Measurements from ENCODE around the gene RPS14.
"Not testable (repeated sequence)": the region's sequence is repeated elsewhere in the genome, so short reads cannot be mapped to it uniquely, and the experiment has no call there.

Gene RPS14

DNA sequence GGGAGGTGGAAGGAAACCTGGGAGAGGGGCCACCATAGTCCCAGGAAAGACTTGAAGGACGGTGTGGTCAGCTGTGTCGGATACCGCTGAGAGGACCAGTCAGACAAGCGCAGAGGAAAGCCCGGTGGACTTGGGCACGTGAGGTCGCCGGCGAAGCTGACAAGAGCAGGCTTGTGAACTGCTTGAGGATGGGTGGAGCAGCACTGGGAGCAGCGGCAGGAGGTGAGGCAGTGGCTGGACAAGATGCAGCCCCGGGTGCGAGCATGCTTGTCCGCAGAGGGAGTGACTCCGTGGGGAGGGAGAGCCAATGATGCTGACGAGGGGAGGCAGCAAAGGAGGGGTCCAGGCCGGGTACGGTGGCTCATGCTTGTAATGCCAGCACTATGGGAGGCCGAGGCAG, 18.5 kb downstream of the RPS14 start:
- H3K4me3 ChIP-seq (ENCODE audit: control insufficient read depth, low read depth, low read length), result no peak overlapping the region
- TF ChIP-seq, protein P1, sequence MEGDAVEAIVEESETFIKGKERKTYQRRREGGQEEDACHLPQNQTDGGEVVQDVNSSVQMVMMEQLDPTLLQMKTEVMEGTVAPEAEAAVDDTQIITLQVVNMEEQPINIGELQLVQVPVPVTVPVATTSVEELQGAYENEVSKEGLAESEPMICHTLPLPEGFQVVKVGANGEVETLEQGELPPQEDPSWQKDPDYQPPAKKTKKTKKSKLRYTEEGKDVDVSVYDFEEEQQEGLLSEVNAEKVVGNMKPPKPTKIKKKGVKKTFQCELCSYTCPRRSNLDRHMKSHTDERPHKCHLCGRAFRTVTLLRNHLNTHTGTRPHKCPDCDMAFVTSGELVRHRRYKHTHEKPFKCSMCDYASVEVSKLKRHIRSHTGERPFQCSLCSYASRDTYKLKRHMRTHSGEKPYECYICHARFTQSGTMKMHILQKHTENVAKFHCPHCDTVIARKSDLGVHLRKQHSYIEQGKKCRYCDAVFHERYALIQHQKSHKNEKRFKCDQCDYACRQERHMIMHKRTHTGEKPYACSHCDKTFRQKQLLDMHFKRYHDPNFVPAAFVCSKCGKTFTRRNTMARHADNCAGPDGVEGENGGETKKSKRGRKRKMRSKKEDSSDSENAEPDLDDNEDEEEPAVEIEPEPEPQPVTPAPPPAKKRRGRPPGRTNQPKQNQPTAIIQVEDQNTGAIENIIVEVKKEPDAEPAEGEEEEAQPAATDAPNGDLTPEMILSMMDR (IDR thresholded peaks at IDR 0.05; ENCODE audit: control insufficient read depth, insufficient read depth, low read depth, low read length, missing control alignments), result no peak
- no peak for DNase-seq (ENCODE audit: low read depth)

DNA sequence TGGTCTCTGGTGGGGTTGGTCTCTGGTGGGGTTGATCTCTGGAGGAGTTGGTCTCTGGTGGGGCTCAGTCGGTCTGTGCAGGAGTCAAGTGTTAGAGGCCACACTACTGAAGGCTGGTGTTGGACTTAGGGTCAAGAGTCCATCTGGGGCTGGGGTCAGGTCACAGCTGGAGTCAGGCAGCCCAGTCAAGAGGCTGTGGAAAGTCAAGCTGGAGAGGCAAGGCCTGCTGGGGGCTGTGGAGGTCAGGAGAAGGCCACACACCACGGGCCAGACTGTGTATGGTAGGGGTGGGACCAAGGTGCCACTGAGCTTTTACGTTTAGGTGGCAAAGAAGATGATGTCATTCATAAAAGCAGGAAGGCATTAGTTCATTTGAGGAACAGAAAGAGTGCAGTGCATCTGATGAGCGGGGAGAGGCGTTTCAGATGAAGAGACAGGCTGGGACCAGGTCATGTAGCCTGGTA, 20.1 kb downstream of the RPS14 start:
- H3K4me3 ChIP-seq (ENCODE audit: control insufficient read depth, low read depth, low read length), result no peak overlapping the region
- TF ChIP-seq, protein P1 (IDR thresholded peaks at IDR 0.05; ENCODE audit: control insufficient read depth, insufficient read depth, low read depth, low read length, missing control alignments), result no peak
- DNase-seq (ENCODE audit: low read depth), result no peak

DNA sequence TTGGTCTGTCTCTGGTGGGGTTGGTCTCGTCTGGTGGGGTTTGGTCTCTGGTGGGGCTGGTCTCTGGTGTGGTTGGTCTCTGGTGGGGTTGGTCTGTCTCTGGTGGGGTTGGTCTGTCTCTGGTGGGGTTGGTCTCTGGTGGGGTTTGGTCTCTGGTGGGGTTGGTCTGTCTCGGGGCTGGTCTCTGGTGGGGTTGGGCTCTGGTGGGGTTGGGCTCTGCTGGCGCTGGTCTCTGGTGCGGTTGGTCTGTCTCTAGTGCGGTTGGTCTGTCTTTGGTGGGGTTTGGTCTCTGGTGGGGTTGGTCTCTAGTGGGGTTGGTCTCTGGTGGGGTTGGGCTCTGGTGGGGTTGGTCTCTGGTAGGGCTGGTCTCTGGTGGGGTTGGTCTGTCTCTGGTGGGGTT, 20.6 kb downstream of the RPS14 start:
- H3K4me3 ChIP-seq (ENCODE audit: control insufficient read depth, low read depth, low read length), result no peak overlapping the region

DNA sequence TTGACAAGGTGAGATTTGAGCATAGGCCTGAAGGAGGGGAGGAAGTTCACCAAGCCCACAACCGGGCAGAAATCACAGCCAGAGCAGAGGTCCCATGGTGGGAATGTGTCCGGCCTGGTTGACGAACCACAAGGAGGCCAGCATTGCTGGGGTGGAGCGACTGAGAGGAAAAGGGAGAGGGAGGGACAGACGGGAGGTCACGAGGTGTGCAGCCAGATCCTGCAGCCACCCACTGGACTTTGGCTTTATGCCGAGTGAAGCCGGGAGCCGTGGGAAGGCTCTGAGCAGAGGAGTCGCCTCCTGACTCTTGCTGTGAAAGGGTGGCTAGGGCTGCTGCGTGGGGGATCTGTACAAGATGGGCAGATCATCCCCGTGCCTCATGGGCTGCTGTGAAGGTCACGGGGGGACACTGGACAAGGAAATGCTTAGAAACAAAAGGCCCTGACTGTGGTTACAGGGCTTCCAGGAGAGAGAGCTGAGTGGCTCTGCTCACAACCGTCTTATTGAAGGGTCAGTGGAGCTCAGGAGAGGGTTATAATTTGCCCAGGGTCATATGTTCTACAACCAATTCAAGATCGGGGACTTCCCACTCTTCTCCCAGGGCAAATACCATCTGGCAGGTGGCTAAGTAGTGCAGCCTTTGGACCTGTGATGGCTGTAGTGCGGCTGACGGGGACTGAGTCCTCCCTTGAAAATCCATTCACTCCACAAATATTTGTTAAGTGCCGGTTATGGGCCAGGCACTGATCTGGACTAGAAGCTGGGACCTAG, 21.2 kb downstream of the RPS14 start:
- H3K4me3 ChIP-seq (ENCODE audit: control insufficient read depth, low read depth, low read length), result no peak overlapping the region
- DNase-seq (ENCODE audit: low read depth), result no peak

More for the DNA sequence above, 20.6 kb downstream of the RPS14 start:
- TF ChIP-seq, protein P1 (IDR thresholded peaks at IDR 0.05; ENCODE audit: control insufficient read depth, insufficient read depth, low read depth, low read length, missing control alignments), result no peak
- DNase-seq (ENCODE audit: low read depth), result no peak

DNA sequence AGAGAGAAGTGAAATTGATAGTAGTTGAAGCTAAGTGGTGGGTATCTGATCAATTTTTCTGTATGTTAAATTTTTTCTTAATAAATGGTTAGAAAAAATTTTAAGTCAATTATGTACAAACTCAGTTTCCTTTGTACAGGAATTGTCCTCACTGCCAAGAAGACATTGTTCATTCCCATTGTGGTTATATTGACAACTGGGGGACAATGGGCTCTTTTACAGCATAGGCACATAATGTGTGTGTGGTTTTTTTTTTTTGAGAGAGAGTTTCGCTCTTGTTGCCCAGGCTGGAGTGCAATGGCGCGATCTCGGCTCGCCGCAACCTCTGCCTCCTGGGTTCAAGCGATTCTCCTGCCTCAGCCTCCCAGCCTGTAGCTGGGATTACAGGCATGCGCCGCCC, 23.4 kb downstream of the RPS14 start:
- DNase-seq (ENCODE audit: low read depth); H3K4me3 ChIP-seq (ENCODE audit: control insufficient read depth, low read depth, low read length): not testable (repeated sequence)

More for the DNA sequence above, 21.2 kb downstream of the RPS14 start:
- TF ChIP-seq, protein P1 (IDR thresholded peaks at IDR 0.05; ENCODE audit: control insufficient read depth, insufficient read depth, low read depth, low read length, missing control alignments), result no peak

DNA sequence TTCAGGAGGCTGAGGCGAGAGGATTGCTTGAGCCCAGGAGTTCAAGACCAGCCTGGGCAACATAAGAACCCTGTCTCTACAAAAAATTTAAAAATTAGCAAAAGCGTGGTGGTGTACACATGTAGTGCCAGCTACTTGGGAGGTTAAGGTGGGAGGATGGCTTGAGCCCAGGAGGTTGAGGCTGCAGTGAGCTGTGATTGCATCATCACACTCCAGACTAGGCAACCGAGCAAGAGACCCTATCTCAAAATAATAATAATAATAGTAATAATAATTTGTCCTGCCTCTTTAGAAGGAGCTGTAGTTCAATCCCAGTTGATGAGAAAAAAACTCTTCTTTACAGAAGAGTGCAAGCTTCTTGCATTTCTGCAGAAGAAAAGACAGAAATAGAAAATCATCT, 26.8 kb downstream of the RPS14 start:
- TF ChIP-seq, protein P1 (IDR thresholded peaks at IDR 0.05; ENCODE audit: control insufficient read depth, insufficient read depth, low read depth, low read length, missing control alignments), result no peak
- no peak overlapping the region for H3K4me3 ChIP-seq (ENCODE audit: control insufficient read depth, low read depth, low read length)
- DNase-seq (ENCODE audit: low read depth), result no peak

DNA sequence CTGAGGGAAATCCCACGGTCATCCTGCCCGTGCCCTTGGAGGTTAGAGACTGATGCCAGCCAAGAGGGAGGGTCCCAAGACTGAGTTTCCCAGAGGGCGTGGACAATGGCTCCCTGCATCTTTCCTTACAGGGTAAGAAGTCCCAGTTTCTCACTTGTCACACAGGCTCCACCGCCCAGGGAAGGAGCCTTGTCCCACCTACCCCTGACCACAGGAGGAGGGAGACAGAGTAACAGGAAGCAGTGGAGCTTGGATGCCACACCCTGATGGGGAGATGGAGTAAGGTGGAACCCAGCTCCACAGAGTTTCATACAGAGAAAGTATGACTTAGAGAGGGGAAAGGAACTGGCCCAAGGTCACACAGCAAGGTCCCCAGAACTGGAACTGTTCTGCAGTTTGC, 27.5 kb downstream of the RPS14 start:
- no peak overlapping the region for H3K4me3 ChIP-seq (ENCODE audit: control insufficient read depth, low read depth, low read length)
- DNase-seq (ENCODE audit: low read depth), result no peak
- TF ChIP-seq, protein P1 (IDR thresholded peaks at IDR 0.05; ENCODE audit: control insufficient read depth, insufficient read depth, low read depth, low read length, missing control alignments), result no peak

Measured in AG09309 (cell line).